ENCODE measurements around the gene METTL6. TPM values are rescaled to one million over a fixed set of nuclear protein-coding genes. Genes with fewer than 3 reads are reported as not detected.
A peak's percentile ranks its signal among the peaks of the same experiment; 100 is the strongest.
"Not testable (repeated sequence)": the region's sequence is repeated elsewhere in the genome, so short reads cannot be mapped to it uniquely, and the experiment has no call there.

The METTL6 gene, protein sequence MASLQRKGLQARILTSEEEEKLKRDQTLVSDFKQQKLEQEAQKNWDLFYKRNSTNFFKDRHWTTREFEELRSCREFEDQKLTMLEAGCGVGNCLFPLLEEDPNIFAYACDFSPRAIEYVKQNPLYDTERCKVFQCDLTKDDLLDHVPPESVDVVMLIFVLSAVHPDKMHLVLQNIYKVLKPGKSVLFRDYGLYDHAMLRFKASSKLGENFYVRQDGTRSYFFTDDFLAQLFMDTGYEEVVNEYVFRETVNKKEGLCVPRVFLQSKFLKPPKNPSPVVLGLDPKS
- 4.7 TPM for total RNA-seq

DNA sequence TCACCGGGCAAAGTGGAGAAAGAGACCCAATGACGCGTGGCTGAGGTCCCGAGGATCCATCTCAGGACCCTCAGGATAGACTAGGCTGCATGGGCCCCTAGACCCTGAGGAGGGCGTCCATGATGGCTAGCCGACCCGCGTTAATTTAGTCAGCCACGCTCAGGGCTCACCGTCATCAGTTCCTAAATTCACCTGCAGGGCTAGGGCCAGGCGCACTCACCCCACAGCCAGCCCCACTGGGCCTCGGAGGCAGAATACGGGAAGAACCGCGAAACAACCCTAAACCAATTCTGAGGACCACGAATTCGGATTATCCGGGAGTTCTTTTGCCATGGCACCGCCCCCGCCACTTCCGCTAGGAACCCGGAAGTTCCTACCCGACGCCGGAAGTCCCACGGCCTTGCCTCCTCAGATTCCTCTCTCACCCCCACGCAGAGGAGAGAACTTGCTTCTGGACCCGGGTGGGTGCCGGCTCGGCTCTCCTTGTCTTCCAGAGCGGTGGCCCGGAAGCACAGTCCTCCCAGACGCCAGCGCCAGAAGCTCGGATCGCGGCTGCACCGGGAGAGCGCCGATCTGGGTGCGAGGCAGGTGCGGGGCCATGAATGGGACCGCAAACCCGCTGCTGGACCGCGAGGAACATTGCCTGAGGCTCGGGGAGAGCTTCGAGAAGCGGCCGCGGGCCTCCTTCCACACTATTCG, at the start of gene METTL6, which contains the start of gene EAF1:
TSS of gene METTL6 (minus strand) at position 363 of the 699 bp plus-strand sequence. CDS start 1,033 bp downstream, outside the sequence.
TSS of gene EAF1 (plus strand) at position 417 of the 699 bp plus-strand sequence. CDS start at position 599, 182 bp downstream.
- DNase-seq (ENCODE audit: low spot score): peak; percentile 84
- ATAC-seq: peak; percentile 93

DNA sequence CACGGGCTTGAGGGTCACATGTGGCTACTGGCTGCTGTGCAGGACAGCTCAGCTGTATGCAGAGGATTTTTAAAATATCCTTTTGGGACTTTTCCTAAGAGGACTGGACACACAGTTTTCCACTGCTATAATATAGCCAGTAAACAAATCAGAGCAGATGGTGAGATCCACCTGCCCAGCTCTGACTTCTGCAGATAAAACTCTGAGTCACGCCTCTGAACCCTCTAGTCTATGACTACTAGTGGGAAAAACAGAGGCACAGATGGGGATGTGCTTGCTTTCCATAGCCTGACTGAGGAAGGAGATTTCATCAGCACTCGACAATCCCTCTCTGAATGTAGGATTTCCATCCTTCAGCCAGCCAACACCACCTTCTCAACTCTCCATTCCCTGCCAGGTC, 49.0 kb upstream of the METTL6 start:
- DNase-seq (ENCODE audit: low spot score) (no peak), ATAC-seq (no peak)

DNA sequence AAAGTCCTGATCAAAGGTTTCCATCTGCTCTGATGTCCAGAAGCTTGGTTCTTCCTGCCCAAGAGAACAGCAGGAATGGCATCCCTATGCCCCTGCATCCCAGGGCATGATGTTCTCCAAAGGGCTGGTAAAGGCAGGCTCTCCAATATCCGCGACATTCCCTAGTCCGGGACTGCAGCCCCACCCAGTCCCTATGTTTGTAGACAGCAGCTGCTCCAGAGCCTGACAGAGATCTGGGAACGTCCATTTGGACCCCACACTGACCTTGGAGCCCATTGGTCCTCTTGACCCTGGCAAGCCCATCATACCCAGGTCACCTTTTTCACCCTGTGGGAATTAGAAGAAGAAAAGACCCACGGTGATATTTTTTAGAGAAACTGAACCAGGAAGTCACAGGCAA, 47.8 kb upstream of the METTL6 start:
- ATAC-seq: no peak

DNA sequence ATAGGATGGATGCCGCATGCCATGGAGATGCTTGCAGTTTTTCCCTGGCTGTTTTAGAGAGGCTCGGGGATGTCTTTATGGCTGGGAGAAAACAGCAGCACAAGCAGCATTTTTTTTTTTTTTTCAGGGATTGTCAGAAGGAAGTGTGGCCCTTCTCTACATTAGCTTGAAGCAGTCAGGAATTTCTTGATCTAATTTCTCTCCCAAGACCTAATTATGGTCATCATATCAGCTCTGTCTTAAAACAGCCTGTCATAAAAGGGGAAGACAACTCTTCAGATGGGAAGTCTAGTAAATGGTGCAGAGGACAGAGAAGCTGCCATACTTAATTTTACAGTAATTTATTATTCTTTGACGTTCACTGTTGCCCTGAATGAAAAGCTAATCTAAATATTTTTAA, 44.5 kb upstream of the METTL6 start:
- no peak for ATAC-seq
- no peak for DNase-seq (ENCODE audit: low spot score)

More for the DNA sequence above, 47.8 kb upstream of the METTL6 start:
- no peak for DNase-seq (ENCODE audit: low spot score)

DNA sequence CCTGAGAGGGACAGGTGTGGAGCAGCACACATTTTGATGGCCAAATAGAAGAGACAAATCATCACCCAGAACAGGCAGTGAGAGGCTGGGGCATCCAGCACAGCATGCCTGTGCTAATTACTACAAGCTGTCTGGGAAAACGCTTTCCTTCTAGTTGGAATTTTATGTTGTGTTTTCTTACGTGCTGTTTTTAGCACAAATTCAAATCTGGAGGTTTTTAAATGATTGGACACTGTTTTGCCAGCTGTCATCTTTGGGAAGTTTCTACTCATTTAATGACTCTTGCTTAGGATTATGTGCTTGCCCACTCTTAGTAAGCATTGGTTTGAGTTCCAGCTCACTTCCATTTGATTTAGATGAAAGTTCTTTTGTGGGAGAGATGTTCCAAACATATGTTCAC, 43.5 kb upstream of the METTL6 start:
- ATAC-seq (no peak), DNase-seq (ENCODE audit: low spot score) (no peak)

DNA sequence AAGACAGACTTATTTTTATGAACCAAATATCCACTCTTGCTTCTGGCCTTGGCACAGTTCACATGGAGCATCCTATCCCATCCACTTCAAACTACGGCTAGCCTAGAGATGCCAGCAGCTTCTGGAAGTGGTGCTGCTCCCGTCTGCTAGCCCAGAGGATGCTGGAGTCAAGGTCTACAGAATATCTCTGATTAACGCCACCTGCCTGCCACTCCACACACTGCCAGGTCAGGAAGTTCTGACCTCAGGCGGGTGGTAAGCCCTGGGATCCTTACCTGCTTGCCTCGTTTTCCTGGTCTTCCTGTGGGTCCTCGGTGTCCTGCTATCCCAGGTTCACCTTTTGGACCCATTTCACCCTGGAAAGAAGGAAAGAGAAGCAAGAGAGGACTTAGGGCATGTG, 42.9 kb upstream of the METTL6 start:
- no peak for ATAC-seq
- no peak for DNase-seq (ENCODE audit: low spot score)

DNA sequence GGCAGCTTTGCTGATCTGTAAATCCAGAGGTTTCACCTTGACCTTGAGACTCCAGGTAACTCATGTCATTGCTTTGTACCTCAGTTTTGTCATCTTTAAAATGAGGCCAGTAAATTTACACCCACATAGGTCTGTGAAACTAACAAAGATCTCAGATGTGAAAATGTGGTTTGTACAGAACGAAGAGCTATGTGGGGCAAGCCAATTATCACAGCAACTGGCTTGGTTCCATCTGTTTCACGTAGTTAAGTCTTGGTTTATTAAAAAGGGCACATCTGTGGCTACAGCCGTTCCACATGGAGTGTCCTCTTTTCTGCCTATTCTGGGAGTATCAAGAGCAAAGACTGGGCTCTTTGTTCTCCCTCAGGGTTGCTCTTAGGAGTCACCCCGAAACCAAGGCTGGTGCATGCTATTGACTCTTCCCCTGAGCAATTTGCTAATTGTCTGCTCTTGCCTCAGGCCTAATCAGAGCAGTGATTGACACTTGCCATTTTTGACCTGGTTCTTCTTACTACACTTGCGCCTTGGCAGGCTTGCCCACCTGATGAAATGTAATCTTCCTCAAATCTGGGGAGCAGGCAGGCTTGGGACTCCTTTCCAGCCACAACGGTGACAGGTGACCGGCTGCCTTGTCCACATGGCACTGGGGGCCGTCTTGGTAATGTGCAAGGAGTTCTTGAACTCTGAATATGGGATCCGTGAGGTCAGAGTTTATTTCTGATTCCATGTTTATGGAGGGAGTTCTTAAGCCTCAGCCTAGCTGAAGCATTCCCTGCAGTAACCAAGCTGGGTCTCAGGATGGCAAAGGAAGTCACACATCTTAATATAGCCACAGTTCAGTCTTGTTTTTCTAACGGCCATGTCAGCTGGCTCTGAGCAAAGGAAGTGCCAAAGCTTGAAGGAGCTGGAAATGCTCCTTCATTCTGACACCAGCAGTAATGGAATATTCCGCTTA, 40.2 kb upstream of the METTL6 start:
- no peak for ATAC-seq

DNA sequence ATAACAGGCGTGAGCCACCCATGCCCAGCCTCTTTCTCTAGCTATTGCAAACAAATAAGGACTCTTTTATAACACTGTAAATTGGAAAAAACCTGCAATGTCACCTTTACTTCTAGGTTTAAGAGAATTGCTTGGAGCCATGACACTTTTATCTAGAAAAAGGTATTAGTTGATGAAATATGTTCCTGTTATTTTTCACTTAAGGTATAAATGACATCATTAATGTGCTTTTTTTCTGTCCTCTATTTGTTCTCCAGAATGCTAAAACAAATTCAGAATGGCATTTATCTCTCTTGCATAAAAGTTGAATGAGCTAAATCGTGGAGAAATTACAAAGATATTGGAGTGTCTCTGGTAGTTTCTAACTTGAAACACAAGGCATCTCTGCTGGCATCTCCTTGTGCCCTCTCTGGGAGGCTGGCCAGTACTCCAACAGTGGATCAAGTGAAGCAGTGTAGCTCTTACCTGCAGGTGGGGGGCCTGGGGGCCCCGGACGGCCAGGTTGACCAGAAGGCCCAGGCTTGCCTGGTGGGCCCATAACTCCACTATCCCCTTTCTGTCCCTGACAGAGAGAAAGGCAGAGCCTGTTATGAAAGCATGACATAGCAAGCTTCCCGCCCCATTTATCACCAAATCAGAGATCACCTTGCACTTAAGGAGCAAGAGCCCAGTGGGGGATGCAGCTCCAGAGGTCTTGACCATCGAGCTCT, 38.7 kb upstream of the METTL6 start:
- DNase-seq (ENCODE audit: low spot score) (no peak), ATAC-seq (no peak)

More for the DNA sequence above, 40.2 kb upstream of the METTL6 start:
- no peak for DNase-seq (ENCODE audit: low spot score)

DNA sequence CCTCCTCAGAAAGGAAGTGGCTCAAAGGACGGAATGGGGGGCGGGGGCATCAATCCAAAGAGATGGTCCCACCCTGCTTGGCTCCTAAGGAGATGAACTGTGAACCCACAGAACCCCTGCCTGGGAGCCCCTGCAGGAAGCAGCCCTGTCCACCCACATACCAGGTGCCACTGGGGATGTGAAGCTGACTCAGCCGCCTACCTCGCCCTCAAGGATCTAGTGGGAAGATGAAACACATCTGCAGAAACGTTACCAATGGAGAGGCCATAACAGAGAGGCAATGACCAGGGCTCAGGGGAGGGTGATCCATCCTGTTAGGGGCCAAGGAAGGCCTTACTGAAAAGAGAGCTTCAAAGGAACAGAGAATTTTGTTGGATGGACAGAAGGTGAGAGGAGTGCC, 35.1 kb upstream of the METTL6 start:
- ATAC-seq: no peak

DNA sequence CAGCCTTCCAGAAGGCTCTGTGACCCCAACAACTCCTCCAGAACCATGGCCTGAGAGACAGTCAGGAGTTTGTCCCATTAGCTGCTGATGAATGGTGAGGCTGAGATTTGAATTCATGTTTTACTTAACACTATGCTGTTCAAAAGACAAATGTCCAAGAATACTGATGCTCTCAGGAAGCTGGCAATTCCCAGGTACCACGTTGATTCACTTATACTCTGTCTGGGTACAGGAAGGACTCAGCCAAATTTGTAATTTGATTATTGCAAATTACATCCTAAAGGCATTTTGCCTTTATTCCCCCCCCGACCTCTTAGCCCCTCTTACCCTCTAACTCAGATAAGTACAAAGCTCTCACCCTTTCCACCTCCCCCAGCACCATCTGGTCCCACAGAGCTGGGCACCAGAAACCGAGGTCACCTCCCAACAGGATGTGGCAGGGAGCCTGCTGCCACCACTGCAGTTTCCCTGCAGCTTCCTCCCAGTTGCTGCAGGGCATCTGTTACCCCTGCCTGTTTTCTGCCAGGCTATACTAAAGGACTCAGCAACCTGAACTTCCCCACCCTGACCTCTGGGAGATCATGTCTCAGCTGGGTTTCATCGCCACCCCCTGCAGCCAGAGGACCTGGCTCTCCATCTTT, 33.7 kb upstream of the METTL6 start:
- no peak for ATAC-seq
- no peak for DNase-seq (ENCODE audit: low spot score)

More for the DNA sequence above, 35.1 kb upstream of the METTL6 start:
- peak; percentile 27 for DNase-seq (ENCODE audit: low spot score)

DNA sequence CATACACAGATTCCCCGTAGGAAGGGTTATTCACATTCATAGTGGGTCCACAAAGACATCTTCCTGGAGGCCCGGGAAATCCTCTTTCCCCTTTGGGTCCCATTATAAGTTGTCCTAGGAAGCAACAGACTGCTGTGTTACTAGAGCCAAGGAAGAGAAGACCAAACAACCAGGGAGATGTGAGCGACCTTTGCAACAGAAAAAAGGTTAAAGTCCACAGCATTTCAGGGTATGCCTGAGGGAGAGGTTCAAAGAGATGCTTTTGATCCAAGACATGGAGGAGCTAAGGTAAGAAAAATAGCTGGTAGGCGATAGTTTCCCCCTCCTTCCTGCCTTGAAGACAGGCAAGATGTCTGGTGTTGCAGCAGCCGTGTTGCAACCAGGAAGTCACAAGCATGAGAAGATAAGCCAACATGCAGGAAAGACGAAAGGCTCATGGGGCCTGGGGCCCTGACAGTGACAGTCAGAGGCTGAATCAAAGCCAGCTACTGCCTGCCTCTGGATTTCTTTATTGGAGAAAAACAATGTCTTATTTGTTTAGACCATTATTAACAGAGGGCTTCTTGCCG, 31.0 kb upstream of the METTL6 start:
- ATAC-seq: peak; percentile 29
- no peak for DNase-seq (ENCODE audit: low spot score)

DNA sequence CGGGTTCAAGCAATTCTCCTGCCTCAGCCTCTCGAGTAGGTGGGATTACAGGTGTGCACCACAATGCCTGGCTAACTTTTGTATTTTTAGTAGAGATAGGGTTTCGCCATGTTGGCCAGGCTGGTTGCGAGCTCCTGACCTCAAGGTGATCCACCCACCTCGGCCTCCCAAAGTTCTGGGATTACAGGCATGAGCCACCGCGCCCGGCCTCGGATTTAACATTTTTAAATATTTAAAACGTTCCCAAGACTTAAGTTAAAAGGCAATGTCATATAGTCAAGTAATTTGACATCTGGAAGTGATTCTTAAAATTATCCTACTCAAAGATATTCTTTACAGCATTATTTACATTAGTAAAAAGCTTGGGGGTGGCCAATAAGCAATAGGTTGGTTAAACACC, 29.6 kb upstream of the METTL6 start:
- DNase-seq (ENCODE audit: low spot score); ATAC-seq: not testable (repeated sequence)

DNA sequence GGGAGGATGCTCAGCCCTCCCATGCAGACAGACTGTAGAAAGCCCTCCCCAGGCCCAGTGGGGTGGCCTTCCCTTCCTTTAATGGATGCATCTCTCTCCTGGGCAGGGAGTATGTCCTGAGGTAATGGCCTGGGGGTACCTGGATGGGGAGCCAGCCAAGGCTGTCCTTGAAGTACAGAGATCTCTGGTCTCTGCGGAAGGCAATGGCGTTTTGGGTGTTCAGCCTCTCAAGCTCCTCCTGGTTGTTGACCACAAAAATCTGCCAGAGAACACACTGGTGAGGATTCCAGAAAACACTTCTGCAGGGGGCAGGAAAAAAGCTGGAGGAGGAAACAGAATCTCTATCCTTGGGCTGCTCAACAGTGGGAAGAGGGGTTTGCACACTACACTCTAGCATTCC, 29.0 kb upstream of the METTL6 start:
- DNase-seq (ENCODE audit: low spot score) (no peak), ATAC-seq (no peak)

DNA sequence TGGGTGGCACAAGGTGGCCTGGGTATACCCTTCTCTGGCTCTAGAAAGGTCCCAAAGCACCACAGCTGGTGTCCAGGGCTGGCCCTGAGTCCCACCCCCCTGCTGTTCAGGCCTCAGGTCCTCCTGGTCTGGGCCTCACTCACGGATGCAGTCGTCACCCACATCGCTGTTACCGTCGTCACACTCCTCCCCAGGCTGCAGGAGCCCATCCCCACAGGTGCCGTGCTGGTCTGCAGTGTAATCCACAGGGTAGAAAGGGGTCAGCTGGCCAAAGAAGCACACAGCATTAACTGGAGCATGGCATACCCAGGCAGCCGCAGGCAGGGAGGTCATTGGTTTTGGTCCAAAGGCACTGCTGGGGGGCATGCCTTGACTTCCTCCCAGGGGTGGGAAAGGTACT, 28.4 kb upstream of the METTL6 start:
- DNase-seq (ENCODE audit: low spot score): no peak
- no peak for ATAC-seq

DNA sequence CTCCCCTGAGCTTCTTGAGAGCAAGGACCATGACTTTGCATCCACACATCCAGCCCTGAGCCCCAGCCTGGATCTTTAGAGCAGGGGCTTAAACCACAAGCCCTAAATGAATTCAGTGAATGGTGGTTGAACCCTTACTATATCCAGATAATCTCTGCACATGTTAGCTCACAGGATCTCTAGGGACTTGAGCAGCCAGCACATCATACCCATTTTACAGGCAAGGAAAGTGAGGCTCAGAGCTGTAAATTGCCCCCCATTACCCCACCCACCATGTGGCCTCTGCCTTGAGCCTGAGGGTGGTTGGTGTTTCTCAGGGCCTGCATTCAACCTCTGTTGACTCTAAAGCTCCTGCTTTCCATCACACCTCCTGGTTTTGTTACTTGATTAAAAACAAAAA, 27.6 kb upstream of the METTL6 start:
- ATAC-seq (no peak), DNase-seq (ENCODE audit: low spot score) (no peak)

DNA sequence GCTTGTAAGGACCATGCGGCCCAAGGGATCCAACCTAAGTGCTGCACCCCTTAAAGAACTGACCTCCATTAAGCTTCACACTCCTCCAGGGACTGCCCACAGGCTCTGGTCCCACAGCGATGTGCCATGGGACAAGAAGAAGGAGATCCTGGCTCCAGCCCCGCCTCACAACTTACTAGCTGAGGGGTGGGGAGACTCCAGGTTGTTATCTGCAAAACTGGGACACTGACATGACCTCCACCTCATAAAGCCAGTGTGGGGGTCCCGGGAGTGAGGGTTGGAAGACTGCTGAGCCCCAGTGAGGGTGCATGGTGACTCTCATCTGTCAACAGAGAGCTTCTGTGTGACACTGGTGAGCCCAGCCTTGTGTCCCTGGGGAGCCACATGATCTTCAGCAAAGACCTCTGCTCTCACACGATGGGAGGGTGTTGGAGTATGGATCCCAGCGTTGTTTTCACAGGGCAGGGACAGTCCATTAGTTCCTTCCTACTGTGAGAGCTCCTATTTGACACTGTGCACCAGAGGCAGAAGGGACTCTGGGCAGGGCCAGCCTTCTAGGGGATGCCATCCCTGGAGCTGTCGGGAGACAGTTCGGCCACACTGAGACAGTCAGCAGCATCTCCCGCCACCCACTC, 26.8 kb upstream of the METTL6 start:
- ATAC-seq: no peak
- DNase-seq (ENCODE audit: low spot score): no peak

DNA sequence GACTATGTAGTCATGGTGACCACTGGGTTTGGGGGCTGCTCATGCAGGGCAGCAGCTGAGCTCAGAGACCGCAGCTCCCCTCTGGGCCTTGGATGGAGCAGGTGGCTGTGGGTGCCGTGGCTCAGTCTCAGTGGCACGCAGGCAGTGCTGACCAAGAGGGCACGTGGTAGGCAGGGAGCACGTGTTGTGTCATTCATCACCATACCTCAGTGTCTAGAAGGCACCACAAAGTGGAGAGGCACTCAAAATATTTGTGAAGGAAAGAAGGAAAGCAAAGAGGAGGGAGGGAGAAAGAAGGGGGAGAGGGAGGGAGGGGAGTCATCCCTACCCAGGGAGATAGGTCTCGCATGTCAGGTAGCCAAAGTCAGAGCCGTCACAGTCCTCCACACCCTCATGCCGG, 26.2 kb upstream of the METTL6 start:
- no peak for ATAC-seq
- no peak for DNase-seq (ENCODE audit: low spot score)

DNA sequence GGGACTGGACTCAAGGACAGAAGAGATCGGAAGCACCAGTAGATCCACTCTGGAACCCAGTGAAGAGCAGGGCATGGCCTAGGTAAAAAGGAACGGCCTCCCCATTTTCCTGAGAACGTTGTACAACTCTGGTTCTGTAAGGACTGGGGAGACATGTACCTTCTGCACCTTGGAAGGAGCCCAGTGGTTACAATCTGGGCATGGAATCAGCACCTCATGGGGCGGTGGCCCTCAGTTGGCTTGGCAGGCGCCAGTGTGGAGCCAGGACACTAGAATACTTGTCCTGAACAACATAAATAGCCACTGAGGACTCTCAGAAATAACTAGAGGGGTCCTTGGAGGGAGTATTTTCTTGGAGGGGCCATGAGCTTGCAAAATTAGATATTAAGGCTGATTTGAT, 25.6 kb upstream of the METTL6 start:
- ATAC-seq: no peak
- DNase-seq (ENCODE audit: low spot score): no peak

DNA sequence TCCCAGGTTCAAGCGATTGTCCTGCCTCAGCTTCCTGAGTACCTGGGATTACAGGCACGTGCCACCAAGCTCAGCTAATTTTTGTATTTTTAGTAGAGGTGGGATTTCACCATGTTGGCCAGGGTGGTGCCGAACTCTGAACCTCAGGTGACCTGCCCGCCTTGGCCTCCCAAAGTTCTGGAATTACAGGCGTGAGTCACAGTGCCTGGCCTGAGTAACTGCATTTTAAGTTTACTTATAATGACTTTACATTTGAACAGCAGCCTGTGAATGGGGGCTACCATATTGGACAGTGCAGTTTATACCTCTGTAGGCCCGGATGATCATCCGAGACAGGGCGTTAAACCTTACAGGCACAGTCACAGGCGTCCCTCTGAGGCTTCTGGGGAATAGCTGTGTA, 24.8 kb upstream of the METTL6 start:
- ATAC-seq (no peak), DNase-seq (ENCODE audit: low spot score) (no peak)
